ENCODE measurements around the gene ERCC6.

Gene ERCC6

GRCh38 chr10:49518982-49519578, 19.8 kb downstream of the ERCC6 start:
- H3K4me3 ChIP-seq (ENCODE audit: control insufficient read depth, low read depth, low read length): no peak overlapping the region
- DNase-seq (ENCODE audit: low read depth): no peak
- peak; percentile 67 for TF ChIP-seq CTCF (IDR thresholded peaks at IDR 0.05; ENCODE audit: control insufficient read depth, insufficient read depth, low read depth, low read length, missing control alignments)

- H3K4me3 ChIP-seq (ENCODE audit: control insufficient read depth, low read depth, low read length): no peak overlapping the region
- no peak for TF ChIP-seq CTCF (IDR thresholded peaks at IDR 0.05; ENCODE audit: control insufficient read depth, insufficient read depth, low read depth, low read length, missing control alignments)
- no peak for DNase-seq (ENCODE audit: low read depth)
Observed at GRCh38 chr10:49518566-49518965, 20.4 kb downstream of the ERCC6 start.

GRCh38 chr10:49516216-49516970, 22.5 kb downstream of the ERCC6 start:
- no peak overlapping the region for H3K4me3 ChIP-seq (ENCODE audit: control insufficient read depth, low read depth, low read length)
- DNase-seq (ENCODE audit: low read depth): no peak
- no peak for TF ChIP-seq CTCF (IDR thresholded peaks at IDR 0.05; ENCODE audit: control insufficient read depth, insufficient read depth, low read depth, low read length, missing control alignments)

GRCh38 chr10:49512121-49512809, 26.7 kb downstream of the ERCC6 start:
- peak; percentile 48 for TF ChIP-seq CTCF (IDR thresholded peaks at IDR 0.05; ENCODE audit: control insufficient read depth, insufficient read depth, low read depth, low read length, missing control alignments)
- DNase-seq (ENCODE audit: low read depth): no peak
- no peak overlapping the region for H3K4me3 ChIP-seq (ENCODE audit: control insufficient read depth, low read depth, low read length)

GRCh38 chr10:49509771-49510303, 29.1 kb downstream of the ERCC6 start:
- no peak for TF ChIP-seq CTCF (IDR thresholded peaks at IDR 0.05; ENCODE audit: control insufficient read depth, insufficient read depth, low read depth, low read length, missing control alignments)
- H3K4me3 ChIP-seq (ENCODE audit: control insufficient read depth, low read depth, low read length): no peak overlapping the region
- no peak for DNase-seq (ENCODE audit: low read depth)

GRCh38 chr10:49508654-49509053, 30.3 kb downstream of the ERCC6 start:
- H3K4me3 ChIP-seq (ENCODE audit: control insufficient read depth, low read depth, low read length): no peak overlapping the region
- DNase-seq (ENCODE audit: low read depth): no peak
- no peak for TF ChIP-seq CTCF (IDR thresholded peaks at IDR 0.05; ENCODE audit: control insufficient read depth, insufficient read depth, low read depth, low read length, missing control alignments)
